HG03520 (cell line): ENCODE measurements around the gene CPPED1.

Experiments
- ATAC-seq: cut with Tn5 transposase; IDR thresholded peaks from one replicate; pipeline ENCODE4 v1.9.1; 2021; ENCODE audit warnings: mild to moderate bottlenecking, moderate library complexity; ENCODE audit not compliant: unreplicated experiment

The CPPED1 gene

GRCh38 chr16:12688951-12689850 is 114.5 kb downstream of the CPPED1 start:
- no peak for ATAC-seq

- ATAC-seq: no peak
These were observed 117.9 kb downstream of the CPPED1 start for GRCh38 chr16:12685806-12686205.

- no peak for ATAC-seq
These were observed 121.1 kb downstream of the CPPED1 start for GRCh38 chr16:12682432-12683165.

- no peak for ATAC-seq
These were observed 122.0 kb downstream of the CPPED1 start for GRCh38 chr16:12681653-12682052.

GRCh38 chr16:12680531-12680930 is 123.2 kb downstream of the CPPED1 start:
- no peak for ATAC-seq

- no peak for ATAC-seq
These were observed 123.9 kb downstream of the CPPED1 start for GRCh38 chr16:12679660-12680272.

GRCh38 chr16:12678983-12679382 is 124.7 kb downstream of the CPPED1 start:
- no peak for ATAC-seq

GRCh38 chr16:12677502-12677901 is 126.2 kb downstream of the CPPED1 start:
- no peak for ATAC-seq

- no peak for ATAC-seq
These were observed 127.8 kb downstream of the CPPED1 start for GRCh38 chr16:12675852-12676251.

GRCh38 chr16:12675046-12675445 is 128.6 kb downstream of the CPPED1 start:
- no peak for ATAC-seq

- ATAC-seq: no peak
These were observed 129.2 kb downstream of the CPPED1 start for GRCh38 chr16:12674524-12674923.

- ATAC-seq: no peak
These were observed 129.6 kb downstream of the CPPED1 start for GRCh38 chr16:12674071-12674470.

- no peak for ATAC-seq
These were observed 130.2 kb downstream of the CPPED1 start for GRCh38 chr16:12673466-12673865.

GRCh38 chr16:12672986-12673385 is 130.7 kb downstream of the CPPED1 start:
- no peak for ATAC-seq

GRCh38 chr16:12669908-12670307 is 133.8 kb downstream of the CPPED1 start:
- ATAC-seq: no peak

GRCh38 chr16:12667909-12668308 is 135.8 kb downstream of the CPPED1 start:
- ATAC-seq: no peak

GRCh38 chr16:12664164-12664733 is 139.4 kb downstream of the CPPED1 start:
- no peak for ATAC-seq

- no peak for ATAC-seq
These were observed 142.0 kb downstream of the CPPED1 start for GRCh38 chr16:12661656-12662172.

- ATAC-seq: no peak
These were observed 143.8 kb downstream of the CPPED1 start for GRCh38 chr16:12659871-12660270.

- ATAC-seq: no peak
These were observed 145.2 kb downstream of the CPPED1 start for GRCh38 chr16:12658506-12658905.

GRCh38 chr16:12655537-12655936 is 148.2 kb downstream of the CPPED1 start:
- ATAC-seq: no peak
